Spleen (tissue), 7 donors: Measurements from ENCODE around the gene MT1HL1.

Experiments used
- POLR2A ChIP-seq, 3 donors: fragments of 450-650 bp; IDR thresholded peaks; one replicate each; pipeline ENCODE4 v1.5.1; 2017; ENCODE audit warnings: antibody characterized with exemption in 3 of 3, mild to moderate bottlenecking in 1 of 3
- POLR2AphosphoS5 ChIP-seq, 3 donors: sonication (generic); formaldehyde crosslinking; IDR thresholded peaks; one replicate each; pipeline ENCODE4 v1.5.1; 2017; ENCODE audit warnings: antibody characterized with exemption in 3 of 3
- TF ChIP-seq, protein P1 (sequence below), 11 experiments: fragments of 200-600 bp in 7 of 11; fragments of 450-650 bp in 4 of 11; sonication (generic) in 4 of 11; IDR thresholded peaks in 8 of 11; conservative IDR thresholded peaks in 3 of 11; 1 replicate in 7 of 11; 2 replicates in 4 of 11; pipeline versions ENCODE4 v1.4.0 to v1.8.0; 2016 to 2021; ENCODE audit warnings: antibody characterized with exemption in 11 of 11, inconsistent platforms in 4 of 11, mild to moderate bottlenecking in 1 of 11
- donor health status: DM: no; HTN: no; CAD: no; lungs with moderate emphysema.
- donor health status: DM: no; HTN: no; CAD: no.
- donor health status: DM: no; HTN: no; CAD: no.

DNA sequence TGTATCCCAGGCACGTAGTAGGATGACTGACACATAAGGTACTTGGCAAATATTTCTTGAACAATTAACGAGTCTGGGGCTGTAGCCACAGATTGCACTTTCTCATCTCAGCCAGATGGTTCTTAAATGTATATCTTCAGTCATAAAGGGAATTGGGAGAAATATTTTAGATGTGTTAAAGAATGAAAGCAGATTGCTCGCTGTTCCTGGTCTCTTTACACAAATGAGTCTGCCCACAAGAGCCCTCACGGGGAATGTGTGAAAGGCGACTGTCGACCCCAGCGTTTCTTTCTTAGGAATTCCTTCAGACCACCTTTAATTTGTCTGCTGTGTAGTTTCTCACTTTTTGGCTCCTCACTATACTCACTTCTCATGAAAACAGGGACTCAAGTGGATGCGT lies 725 bp downstream of the MT1HL1 start:
- TF ChIP-seq, protein P1, sequence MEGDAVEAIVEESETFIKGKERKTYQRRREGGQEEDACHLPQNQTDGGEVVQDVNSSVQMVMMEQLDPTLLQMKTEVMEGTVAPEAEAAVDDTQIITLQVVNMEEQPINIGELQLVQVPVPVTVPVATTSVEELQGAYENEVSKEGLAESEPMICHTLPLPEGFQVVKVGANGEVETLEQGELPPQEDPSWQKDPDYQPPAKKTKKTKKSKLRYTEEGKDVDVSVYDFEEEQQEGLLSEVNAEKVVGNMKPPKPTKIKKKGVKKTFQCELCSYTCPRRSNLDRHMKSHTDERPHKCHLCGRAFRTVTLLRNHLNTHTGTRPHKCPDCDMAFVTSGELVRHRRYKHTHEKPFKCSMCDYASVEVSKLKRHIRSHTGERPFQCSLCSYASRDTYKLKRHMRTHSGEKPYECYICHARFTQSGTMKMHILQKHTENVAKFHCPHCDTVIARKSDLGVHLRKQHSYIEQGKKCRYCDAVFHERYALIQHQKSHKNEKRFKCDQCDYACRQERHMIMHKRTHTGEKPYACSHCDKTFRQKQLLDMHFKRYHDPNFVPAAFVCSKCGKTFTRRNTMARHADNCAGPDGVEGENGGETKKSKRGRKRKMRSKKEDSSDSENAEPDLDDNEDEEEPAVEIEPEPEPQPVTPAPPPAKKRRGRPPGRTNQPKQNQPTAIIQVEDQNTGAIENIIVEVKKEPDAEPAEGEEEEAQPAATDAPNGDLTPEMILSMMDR (IDR thresholded peaks at IDR 0.05 in 8 of 11, conservative IDR thresholded peaks at IDR 0.05 in 3 of 11) = no peak
- no peak for TF ChIP-seq POLR2A (IDR thresholded peaks at IDR 0.05)
- TF ChIP-seq POLR2AphosphoS5 (IDR thresholded peaks at IDR 0.05) = no peak
